ENCODE measurements around the gene TIMP3.

Gene TIMP3

GRCh38 chr22:32828561-32828960, 27.1 kb downstream of the TIMP3 start:
- no peak overlapping the region for H3K4me3 ChIP-seq (ENCODE audit: low read depth, low read length)
- no peak for TF ChIP-seq CTCF (IDR thresholded peaks at IDR 0.05; ENCODE audit: low read depth, low read length)
- in situ Hi-C loops (cut with HindIII; ENCODE audit: low sequenced_read_pairs): no loop called here

GRCh38 chr22:32829451-32829851, 27.9 kb downstream of the TIMP3 start:
- TF ChIP-seq CTCF (IDR thresholded peaks at IDR 0.05; ENCODE audit: low read depth, low read length): no peak
- in situ Hi-C loops (cut with HindIII; ENCODE audit: low sequenced_read_pairs): no loop called here
- no peak overlapping the region for H3K4me3 ChIP-seq (ENCODE audit: low read depth, low read length)
- no peak for DNase-seq (ENCODE audit: low read depth, low spot score)

More at GRCh38 chr22:32828561-32828960, 27.1 kb downstream of the TIMP3 start:
- no peak for DNase-seq (ENCODE audit: low read depth, low spot score)

- no peak for TF ChIP-seq CTCF (IDR thresholded peaks at IDR 0.05; ENCODE audit: low read depth, low read length)
- no peak for DNase-seq (ENCODE audit: low read depth, low spot score)
- in situ Hi-C loops (cut with HindIII; ENCODE audit: low sequenced_read_pairs): no loop called here
- H3K4me3 ChIP-seq (ENCODE audit: low read depth, low read length): no peak overlapping the region
Measured at GRCh38 chr22:32830473-32830872, 29.0 kb downstream of the TIMP3 start.

GRCh38 chr22:32830957-32831356, 29.5 kb downstream of the TIMP3 start:
- H3K4me3 ChIP-seq (ENCODE audit: low read depth, low read length): no peak overlapping the region
- no peak for DNase-seq (ENCODE audit: low read depth, low spot score)
- in situ Hi-C loops (cut with HindIII; ENCODE audit: low sequenced_read_pairs): no loop called here
- no peak for TF ChIP-seq CTCF (IDR thresholded peaks at IDR 0.05; ENCODE audit: low read depth, low read length)

- in situ Hi-C loops (cut with HindIII; ENCODE audit: low sequenced_read_pairs): no loop called here
Measured at GRCh38 chr22:32831584-32831983, 30.1 kb downstream of the TIMP3 start.

GRCh38 chr22:32832174-32832573, 30.7 kb downstream of the TIMP3 start:
- H3K4me3 ChIP-seq (ENCODE audit: low read depth, low read length): no peak overlapping the region
- TF ChIP-seq CTCF (IDR thresholded peaks at IDR 0.05; ENCODE audit: low read depth, low read length): no peak
- DNase-seq (ENCODE audit: low read depth, low spot score): no peak
- in situ Hi-C loops (cut with HindIII; ENCODE audit: low sequenced_read_pairs): no loop called here

More at GRCh38 chr22:32831584-32831983, 30.1 kb downstream of the TIMP3 start:
- TF ChIP-seq CTCF (IDR thresholded peaks at IDR 0.05; ENCODE audit: low read depth, low read length): no peak
- no peak overlapping the region for H3K4me3 ChIP-seq (ENCODE audit: low read depth, low read length)
- no peak for DNase-seq (ENCODE audit: low read depth, low spot score)
